ENCODE data around the gene VPS13D.

VPS13D gene, protein sequence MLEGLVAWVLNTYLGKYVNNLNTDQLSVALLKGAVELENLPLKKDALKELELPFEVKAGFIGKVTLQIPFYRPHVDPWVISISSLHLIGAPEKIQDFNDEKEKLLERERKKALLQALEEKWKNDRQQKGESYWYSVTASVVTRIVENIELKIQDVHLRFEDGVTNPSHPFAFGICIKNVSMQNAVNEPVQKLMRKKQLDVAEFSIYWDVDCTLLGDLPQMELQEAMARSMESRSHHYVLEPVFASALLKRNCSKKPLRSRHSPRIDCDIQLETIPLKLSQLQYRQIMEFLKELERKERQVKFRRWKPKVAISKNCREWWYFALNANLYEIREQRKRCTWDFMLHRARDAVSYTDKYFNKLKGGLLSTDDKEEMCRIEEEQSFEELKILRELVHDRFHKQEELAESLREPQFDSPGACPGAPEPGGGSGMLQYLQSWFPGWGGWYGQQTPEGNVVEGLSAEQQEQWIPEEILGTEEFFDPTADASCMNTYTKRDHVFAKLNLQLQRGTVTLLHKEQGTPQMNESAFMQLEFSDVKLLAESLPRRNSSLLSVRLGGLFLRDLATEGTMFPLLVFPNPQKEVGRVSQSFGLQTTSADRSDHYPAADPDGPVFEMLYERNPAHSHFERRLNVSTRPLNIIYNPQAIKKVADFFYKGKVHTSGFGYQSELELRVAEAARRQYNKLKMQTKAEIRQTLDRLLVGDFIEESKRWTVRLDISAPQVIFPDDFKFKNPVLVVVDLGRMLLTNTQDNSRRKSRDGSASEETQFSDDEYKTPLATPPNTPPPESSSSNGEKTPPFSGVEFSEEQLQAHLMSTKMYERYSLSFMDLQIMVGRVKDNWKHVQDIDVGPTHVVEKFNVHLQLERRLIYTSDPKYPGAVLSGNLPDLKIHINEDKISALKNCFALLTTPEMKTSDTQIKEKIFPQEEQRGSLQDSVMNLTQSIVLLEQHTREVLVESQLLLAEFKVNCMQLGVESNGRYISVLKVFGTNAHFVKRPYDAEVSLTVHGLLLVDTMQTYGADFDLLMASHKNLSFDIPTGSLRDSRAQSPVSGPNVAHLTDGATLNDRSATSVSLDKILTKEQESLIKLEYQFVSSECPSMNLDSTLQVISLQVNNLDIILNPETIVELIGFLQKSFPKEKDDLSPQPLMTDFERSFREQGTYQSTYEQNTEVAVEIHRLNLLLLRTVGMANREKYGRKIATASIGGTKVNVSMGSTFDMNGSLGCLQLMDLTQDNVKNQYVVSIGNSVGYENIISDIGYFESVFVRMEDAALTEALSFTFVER (N-terminal part only)

DNA sequence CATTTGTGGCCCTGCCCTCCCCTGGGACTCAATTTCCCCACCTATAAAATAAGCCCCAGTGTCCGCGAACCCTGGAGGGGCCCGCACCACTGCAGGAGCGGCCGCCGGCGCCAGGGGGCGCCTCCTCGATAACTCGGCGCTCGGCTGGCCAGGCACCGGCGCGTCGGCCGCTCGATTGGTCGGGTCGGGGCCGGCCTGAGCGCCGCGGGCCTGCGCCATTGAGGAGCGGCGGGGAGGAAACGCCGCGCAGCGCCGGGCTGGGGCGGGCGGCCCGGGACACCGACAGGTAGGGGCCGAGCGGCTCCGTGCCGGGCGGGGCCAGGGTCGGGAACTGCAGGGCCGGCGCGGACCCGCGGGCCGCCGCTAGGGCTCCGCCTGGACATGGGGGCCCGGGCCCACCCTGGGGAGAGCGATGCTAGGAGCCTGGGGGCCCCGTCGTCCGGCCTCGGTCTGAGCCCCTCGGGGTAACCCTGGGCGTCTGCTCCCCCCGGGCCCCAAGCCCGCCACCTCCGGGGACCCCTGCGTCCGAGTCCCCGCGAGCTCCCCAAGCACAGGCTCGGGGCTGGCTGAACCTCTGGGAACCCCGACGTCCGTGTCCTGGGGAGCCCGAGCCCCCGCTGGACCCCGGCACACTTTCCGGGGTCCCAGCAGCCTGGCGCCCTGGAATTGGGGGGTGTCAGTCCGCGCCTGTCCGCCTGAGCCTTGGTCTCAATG lies at the start of gene VPS13D:
TSS of gene VPS13D (plus strand) at position 196 of the 714 bp plus-strand sequence. CDS start 4,237 bp downstream, outside the sequence.
- DNase-seq: peak; percentile 71

DNA sequence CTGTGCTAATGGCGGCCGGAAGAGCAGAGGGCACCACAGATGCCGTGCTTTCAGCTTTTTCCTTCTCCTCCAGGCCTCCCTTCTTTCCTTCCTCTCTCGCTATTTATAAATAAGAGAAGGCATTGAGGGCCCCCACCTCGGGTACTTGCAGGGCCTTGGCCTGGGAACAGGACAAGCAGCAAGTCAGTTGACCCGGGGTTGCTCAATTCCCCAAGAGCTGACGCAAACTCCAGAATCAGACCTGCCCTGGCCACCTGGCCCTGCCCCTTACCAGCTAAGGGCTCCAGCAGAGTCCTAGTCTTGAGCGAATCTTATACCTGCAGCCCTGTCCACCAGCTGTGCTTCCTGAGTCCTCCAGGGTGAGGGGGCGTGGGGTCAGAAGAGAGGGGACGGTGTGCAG lies 49.5 kb upstream of the VPS13D start:
- DNase-seq: no peak

DNA sequence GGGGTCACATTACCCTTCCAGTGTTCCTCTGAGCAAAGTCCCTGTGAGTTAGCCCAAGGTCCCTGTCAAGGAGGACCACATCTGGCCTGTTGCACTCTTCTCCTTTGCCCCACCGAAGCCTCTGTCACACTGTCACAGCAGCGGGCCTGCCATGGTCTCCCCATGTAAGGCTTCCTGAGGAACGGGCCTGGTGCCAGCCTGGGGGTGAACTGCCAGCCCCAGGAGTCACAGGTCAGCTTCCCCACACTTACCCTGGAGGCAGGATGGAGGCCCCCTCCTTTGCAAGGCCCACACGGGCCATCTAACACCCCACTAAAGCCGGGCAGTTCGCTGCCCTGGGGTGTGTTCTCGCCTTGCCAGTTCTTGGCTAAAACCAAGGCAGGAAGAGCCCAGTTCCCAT lies 48.9 kb upstream of the VPS13D start:
- DNase-seq: no peak

DNA sequence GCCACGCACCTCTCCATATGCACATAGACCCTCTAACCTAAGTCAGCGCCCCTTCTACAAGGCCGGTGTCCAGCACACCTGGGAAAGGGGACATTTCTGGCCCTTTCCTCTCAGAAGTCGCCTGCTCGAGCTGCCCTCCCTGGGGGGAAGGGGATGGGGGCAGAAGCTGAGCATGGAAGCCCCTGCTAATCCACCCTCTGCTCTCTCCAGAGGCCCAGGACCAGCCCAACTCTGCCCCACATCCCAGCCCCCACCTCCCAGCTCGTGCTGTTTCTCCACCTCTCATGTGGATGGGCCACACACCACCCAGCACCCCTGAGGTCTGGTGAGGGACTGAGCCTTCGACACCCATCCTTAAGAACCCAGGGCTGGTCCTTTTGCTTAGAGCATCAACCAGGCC lies 48.3 kb upstream of the VPS13D start:
- no peak for DNase-seq

DNA sequence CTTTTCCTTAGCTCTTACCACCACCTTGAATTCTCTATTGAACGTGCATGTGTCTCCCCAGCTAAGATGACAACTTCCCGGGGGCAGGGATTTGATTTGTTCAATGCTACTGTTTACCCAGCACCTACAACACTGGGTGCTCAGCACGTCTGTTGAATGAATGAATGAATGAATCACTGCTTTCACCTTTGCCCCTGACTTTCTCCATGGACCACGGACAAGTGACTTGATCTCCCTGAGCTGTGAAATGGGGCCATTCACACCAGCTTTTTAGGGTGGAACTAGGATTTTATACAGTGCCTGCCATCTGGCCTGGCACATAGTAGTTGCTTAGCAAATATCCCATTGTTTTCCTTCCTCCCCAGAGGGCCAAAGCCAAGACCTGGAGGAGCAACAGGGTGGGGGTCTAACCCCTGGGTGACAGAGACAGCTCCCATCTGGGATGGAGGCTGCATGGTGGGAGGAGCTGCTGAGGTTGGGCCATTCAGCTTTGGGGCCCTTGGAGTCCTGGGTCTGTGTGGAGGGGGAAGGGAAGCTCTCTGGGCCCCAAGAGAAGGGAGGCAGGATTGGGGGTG lies 47.3 kb upstream of the VPS13D start:
- DNase-seq: no peak

DNA sequence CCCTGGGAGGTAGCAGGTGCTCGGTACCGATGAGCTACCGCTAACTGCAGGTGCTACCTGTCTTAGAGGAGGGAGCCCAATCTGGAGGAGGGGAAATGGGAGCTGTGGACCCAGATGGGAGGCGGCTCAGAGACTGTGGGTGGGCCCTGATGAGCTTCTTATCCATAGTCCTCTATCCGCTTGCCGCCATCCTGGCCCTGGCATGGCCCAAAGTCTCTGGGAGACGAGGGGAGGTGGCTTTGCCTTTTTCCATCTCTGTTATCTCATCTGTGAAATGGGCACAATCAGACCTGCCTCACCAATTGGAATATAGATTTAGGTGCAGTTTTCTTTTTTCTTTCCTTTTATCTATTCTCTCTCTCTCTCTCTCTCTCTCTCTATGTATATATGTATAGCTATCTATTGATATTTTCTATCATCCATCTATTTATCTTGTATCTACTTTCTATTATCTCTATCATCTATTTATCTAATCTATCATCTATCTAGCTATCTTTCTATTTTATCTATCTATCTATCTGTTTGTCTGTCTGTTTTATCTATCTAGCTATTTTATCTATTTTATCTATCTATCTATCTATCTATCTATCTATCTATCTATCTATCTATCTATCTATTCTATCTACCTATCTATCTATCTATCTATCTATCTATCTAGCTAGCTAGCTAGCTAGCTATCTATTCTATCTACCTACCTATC lies 46.6 kb upstream of the VPS13D start:
- DNase-seq: no peak

DNA sequence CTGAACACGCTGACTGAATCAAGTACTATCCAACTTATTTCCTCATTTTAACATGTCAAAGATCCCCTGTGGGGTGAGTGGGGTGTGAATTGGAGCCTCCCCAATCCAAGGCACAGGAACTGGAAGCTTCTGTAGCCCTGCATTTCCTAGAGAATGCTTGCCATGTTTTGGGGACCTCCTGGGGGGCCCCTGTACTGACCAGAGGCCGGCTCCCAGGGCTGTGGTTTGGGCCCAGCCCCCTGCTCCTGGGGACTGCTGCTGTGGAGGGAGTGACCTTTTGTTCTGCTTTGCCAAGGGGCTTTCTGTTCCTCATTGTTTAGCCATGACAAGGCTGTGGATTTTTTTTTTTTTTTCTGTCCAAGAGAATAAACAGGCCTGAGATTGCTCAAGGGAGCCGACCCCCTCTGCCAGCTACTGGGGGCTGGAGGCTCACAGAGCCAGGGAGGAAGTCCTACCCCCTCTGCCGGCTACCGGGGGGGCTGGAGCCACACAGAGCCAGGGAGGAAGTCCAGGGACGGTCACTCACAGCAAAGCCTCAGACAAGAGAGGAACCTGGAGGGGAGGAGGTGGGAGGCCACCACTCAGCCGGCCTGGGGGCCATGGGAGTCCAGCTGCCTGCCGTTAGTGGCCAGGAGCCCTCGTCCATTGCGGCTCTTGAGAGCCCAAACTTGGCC lies 45.7 kb upstream of the VPS13D start:
- peak; percentile 71 for DNase-seq

DNA sequence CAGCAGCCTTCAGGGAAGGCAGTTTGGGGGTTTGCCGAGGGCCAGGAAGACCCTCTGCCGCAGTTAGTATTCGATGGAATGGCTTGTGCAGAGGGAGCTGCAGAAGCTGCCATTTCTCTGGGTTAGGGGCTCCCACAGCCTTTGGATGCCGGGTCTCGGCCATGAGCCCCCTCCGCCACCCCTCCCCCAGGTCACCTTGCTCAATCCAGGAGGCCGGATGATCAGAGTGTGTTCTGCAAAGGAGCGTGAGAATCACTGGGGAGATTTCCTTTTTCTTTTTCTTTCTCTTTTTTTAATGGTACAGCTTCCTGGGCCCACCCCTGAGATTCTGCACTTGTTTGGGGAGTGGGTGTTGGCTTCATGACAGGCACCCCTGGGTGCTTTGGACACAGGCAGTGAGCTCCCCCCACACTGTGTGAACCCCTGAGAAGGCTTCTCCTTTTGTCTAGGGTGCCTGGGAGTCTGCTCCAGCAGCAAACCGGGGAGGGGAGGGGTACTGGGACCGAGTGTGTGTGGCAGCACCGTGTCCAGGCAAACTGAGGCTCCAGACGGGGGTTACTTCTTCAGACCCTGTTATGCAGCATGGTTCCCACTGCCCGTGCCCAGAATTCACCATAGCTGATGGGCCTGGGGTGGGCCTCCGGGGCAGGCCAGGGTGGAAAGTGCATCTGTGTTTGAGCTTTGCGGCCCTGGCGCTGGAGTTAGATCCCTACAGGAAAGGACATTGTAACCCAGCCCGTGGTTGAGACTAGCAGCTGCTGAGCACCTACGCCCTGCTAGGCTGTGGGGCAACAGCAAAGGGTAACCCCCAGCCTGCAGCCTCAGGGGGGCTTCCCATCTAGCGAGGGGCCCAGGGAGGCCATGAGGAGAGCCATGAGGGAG lies 44.6 kb upstream of the VPS13D start:
- DNase-seq: no peak

DNA sequence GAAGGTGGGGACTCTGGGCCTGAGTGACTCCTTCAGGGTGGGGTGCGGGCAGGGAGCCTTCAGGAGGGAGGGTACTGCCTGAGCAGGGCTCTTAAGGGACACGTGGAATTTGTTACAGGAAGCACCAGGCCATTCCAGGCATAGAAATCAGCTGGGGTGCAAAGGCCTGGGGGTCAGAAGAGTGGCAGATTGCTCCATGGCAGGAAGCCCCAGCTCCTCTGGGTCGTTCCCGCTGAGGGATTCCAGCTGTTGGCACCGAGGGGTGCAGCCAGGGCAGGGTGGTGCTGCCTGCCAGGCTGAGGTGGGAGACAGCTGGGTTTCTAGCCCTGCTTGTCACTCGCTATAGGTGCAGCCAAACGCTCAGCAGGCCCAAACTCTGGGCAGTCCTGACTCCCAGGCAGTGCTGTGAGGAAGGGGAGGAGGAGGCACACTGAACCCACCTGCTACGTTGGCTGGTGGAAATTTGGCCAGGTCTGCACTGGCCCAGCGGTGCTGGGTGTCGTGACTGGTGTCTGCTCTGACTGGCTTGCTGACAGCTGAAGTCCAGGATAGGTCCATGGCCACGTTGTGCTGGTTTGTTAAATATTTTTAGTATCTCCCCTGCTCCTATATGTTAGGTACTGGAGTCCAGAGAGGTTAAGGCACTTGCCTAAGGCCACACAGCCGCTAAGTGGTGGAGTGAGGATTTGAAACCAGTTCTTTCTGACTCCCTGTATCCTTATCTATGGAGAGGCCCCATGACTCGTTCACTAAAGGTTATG lies 43.7 kb upstream of the VPS13D start:
- peak; percentile 33 for DNase-seq

DNA sequence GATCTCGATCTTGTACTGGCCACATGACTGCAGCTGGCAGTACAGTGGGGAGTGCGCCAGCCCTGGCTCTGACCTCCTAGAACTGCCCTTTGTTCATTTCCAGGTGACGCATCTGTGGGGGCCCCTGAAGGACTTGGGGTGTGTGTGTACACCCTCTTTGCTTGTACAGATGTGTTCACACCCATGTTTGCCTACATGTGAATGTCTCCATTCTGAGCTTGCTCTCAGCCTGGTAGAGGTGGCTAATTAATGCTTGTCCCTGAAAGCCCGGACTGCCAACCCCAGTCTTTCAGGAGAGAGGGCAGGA lies 43.2 kb upstream of the VPS13D start:
- peak; percentile 27 for DNase-seq

DNA sequence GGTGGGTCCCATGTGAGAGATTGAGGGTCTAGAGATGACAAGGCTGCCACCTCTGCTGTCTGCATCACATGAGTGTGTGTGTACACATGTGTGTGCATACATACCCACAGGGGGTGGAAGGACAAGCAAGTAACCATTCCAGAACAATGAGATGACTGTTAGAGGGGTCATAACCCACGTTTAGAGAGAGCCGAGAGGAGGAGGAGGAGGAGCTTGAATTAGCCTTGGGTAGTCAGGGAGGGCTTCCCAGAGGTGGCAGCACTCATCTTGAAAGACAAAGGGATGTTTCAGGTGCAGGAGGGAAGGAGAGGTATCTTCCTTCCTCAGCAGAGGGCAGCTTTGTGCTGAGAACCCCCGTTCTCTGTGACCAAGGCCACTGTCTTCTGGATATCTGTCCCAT lies 41.7 kb upstream of the VPS13D start:
- DNase-seq: peak; percentile 12

DNA sequence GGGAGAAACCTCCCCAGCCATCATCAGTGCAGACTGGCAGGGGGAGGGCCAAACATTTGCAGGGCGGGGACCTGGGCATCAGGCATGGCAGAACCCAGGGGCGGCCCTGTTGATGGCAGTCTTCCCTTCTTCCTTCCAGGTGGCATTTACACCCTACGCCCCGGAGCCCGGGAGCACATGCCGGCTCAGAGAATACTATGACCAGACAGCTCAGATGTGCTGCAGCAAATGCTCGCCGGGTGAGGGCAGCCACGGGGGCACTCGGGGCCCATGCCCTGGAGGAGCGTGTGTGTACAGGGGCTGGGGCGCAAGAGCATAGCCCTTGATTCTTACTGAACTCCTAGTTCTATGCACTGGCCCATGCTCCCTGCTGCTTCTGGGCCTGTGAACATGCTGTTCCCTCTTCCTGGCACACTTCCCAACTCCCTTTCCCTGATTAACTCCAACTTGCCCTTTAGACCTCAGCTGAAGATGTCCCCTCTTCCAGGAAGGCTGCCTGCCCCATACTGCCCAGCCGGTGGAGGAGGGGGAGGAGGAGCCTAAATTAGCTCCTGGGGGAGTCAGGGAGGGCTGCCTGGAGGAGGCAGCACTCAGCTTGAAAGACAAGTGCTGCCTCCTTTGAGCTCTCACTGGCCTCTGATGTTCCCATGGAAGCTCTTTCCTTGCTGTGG lies 41.0 kb upstream of the VPS13D start:
- no peak for DNase-seq

DNA sequence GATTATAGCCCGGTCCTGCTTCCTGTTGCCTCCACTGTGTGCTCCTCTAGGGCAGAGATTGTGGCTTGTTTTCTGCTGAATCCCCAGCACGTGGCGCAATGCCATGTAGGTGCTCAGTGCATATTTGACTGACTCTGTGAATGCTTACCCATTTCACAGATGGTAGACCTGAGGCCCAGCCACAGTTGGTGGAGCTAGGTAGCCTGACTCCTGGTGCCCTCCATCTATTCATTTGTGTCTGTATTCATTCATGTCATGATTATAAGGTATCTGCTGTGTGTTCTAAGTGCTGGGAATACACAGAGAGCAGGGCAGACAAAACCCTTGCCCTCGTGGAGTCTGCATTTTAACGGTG lies 40.5 kb upstream of the VPS13D start:
- no peak for DNase-seq

DNA sequence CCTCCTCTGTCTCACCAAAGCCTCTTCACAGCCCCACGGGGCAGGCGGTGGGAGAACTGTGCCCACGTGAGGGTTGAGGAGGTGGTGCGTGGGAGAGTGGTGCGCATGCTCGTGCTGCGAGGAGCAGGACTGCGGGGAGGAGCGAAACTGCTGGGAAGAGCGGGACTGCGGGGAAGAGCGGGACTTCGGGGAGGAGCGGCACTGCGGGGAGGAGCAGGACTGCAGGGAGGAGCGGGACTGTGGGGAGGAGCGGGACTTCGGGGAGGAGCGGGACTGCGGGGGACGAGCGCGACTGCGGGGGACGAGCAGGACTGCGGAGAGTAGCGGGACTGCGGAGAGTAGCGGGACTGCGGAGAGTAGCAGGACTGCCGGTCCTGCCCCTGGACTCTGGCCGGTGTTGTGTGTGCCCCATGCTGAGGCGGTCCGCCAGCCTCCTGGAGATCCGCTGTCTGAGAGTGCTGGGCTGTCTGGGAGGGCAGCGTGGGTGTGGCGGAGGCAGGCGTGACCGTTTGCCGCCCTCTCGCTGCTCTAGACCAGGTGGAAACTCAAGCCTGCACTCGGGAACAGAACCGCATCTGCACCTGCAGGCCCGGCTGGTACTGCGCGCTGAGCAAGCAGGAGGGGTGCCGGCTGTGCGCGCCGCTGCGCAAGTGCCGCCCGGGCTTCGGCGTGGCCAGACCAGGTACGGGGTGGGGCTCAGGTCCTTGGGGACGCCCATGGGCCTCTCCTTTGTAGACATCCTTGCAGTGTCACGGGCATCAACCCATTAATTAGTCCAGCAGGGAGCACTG lies 38.4 kb upstream of the VPS13D start:
- DNase-seq: no peak

DNA sequence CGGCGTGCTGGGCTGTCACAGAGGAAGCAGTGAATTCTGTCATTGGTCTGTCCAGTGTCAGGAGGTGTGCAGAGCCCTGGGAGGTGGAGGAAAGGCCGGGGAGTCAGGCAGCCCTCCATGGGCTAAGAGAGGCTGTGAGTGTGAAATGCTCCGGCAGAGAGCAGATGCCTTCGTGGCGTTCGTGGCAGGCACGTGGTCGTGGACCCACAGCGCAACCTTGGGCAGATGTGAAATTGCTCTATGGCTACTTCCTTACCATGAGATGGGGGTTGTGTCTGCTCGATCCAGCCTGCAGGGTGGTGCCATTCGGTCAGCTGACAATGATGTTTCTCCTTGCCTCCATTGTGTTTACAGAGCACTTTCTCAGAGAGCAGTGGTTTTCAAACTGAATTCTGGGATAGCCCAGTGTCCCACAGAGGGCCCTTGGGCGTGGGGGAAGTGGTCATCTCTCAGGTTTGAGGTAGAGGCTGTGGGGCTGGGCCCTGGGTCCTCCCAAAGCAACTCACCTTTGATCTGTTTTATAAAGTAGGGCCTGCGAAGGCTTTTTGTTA lies 35.1 kb upstream of the VPS13D start:
- DNase-seq: no peak

DNA sequence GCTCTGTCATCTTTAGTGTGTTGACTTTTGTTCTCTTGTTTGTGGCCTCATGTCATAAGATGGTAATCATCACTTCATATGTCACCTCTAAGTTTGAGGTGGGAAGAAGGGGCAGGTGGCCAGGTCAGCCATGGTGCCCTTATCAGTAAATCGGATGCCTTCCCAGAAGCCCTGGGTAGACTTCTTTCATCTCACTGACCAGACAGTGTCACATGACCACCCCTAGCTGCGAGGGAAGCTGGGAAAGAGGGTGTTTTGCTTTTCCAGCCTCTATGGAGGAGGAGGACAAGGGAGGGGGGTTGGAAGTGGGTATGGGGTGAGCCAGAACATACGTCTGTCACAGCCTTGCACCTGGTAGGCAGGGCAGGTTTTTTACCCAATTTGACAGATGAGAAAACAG lies 34.4 kb upstream of the VPS13D start:
- no peak for DNase-seq

DNA sequence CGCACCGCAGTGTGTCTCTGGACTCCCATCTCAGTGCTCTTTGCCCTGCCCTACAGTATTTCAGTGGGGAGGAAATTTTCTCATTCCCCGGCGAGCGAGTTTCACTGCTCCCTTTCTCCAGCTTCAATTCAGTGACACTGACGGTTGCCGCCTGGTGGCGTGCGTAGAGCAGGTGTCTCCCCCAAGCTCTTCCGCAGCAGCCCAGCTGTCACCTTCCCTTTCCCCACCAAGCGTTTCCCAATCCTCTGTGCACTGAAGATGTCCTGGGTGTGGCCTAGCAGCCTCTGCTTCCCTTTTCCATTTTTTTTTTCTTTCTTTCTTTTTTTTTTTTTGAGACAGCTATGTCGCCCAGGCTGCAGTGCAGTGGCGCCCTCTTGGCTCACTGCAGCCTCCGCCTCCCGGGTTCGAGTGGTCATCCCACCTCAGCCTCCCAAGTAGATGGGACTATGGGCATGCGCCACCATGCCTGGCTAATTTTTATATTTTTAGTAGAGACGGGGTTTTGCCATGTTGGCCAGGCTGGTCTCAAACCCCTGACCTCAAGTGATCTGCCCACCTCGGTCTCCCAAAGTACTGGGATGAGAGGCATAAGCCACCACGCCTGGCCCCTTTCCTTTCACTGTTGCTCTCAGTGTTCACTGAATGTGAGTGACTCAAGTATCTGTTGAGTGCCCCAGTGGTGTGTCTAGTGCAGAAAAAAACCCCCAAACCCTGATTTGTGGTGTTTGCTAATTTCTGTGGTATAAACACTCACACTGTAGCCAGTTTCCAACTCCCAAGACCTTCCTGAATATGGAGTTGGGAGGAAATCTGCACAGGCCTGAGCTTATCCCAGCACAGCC lies 33.0 kb upstream of the VPS13D start:
- DNase-seq: no peak

Measured in HCEC 1CT (cell line).